Inflammatory macrophage (primary cell): ENCODE data around the gene PLEKHA1.

Experiments
- DNase-seq, 2 donors: peaks; one replicate each; pipeline ENCODE4 v3.0.0-alpha.2; 2020 to 2022

Gene PLEKHA1

GRCh38 chr10:122379537-122379936 is 5.0 kb downstream of the PLEKHA1 start:
- no peak for DNase-seq

GRCh38 chr10:122380703-122381102 is 6.2 kb downstream of the PLEKHA1 start:
- DNase-seq, result no peak

- no peak for DNase-seq
These were observed 7.2 kb downstream of the PLEKHA1 start for GRCh38 chr10:122381680-122382079.

- no peak for DNase-seq
These were observed 12.0 kb downstream of the PLEKHA1 start for GRCh38 chr10:122386514-122386913.

GRCh38 chr10:122387572-122387971 is 13.1 kb downstream of the PLEKHA1 start:
- DNase-seq, result no peak

GRCh38 chr10:122388287-122388997 is 13.9 kb downstream of the PLEKHA1 start:
- no peak for DNase-seq

GRCh38 chr10:122390271-122390670 is 15.8 kb downstream of the PLEKHA1 start:
- DNase-seq, result no peak

GRCh38 chr10:122390679-122391078 is 16.2 kb downstream of the PLEKHA1 start:
- DNase-seq, result no peak

GRCh38 chr10:122391875-122392274 is 17.4 kb downstream of the PLEKHA1 start:
- no peak for DNase-seq

- no peak for DNase-seq
These were observed 18.3 kb downstream of the PLEKHA1 start for GRCh38 chr10:122392835-122393234.

- DNase-seq, result no peak
These were observed 18.8 kb downstream of the PLEKHA1 start for GRCh38 chr10:122393288-122393687.

- DNase-seq, result no peak
These were observed 28.1 kb downstream of the PLEKHA1 start for GRCh38 chr10:122402548-122403131.

- peak; percentile 6 to 42 for DNase-seq
These were observed 30.1 kb downstream of the PLEKHA1 start for GRCh38 chr10:122404576-122404975.

GRCh38 chr10:122407375-122408125 is 33.0 kb downstream of the PLEKHA1 start:
- peak; percentile 61 to 79 for DNase-seq

- DNase-seq, result no peak
These were observed 38.8 kb downstream of the PLEKHA1 start for GRCh38 chr10:122413327-122413726.

- peak in 1 of 2 donors; percentile 28 for DNase-seq
These were observed 43.2 kb downstream of the PLEKHA1 start for GRCh38 chr10:122417667-122418066.

- DNase-seq, result no peak
These were observed 44.5 kb downstream of the PLEKHA1 start for GRCh38 chr10:122419016-122419415.

- no peak for DNase-seq
These were observed 45.5 kb downstream of the PLEKHA1 start for GRCh38 chr10:122419876-122420623.

GRCh38 chr10:122420624-122421007 is 46.1 kb downstream of the PLEKHA1 start:
- no peak for DNase-seq

- DNase-seq, result no peak
These were observed 46.6 kb downstream of the PLEKHA1 start for GRCh38 chr10:122421054-122421625.

GRCh38 chr10:122421742-122422141 is 47.2 kb downstream of the PLEKHA1 start:
- DNase-seq, result peak; percentile 78 to 80

GRCh38 chr10:122422266-122422989 is 47.9 kb downstream of the PLEKHA1 start:
- DNase-seq, result no peak
